Measurements from ENCODE around the gene DHX16. TPM values are rescaled to one million over a fixed set of nuclear protein-coding genes. Genes with fewer than 3 reads are reported as not detected.

DHX16 gene
- total and polyA plus RNA-seq, 9 of the 15 experiments (the other 6 are each of a cell fraction or from before 2014, with no cell fraction given) = 14.6 to 66.1 (median 47.5) TPM

GRCh38 chr6:30717129-30717844 lies 44.5 kb upstream of the DHX16 start, which contains the start of gene MDC1 (continued):
- TF ChIP-seq PCBP2 (IDR thresholded peaks at IDR 0.05; ENCODE audit: low read depth, low read length, poor library complexity, severe bottlenecking) = no peak
- no peak; the same call in 1 of the 2 replicates for TF ChIP-seq TAF7 (tag; IDR thresholded peaks at IDR 0.05)
- peak; percentile 95; the same call in 1 of the 2 replicates for TF ChIP-seq ESRRA (IDR thresholded peaks at IDR 0.05; ENCODE audit: borderline replicate concordance, low read depth)
- TF ChIP-seq MYBL2 (IDR thresholded peaks at IDR 0.05; ENCODE audit: low read depth) = peak; percentile 100
- peak; percentile 98; the same call in 1 of the 2 replicates for TF ChIP-seq MYBL2 (CRISPR knock-in tag; IDR thresholded peaks at IDR 0.05; ENCODE audit: borderline replicate concordance)
- TF ChIP-seq DPF2 (IDR thresholded peaks at IDR 0.05) = peak; percentile 64; the same call in 1 of the 2 replicates
- no peak for TF ChIP-seq ZNF551 (CRISPR knock-in tag; IDR thresholded peaks at IDR 0.05)
- TF ChIP-seq NCOA1 (IDR thresholded peaks at IDR 0.05; ENCODE audit: low read depth) = no peak; the same call in 1 of the 2 replicates
- peak; percentile 89 for TF ChIP-seq NUFIP1 (IDR thresholded peaks at IDR 0.05; ENCODE audit: partially characterized antibody)
- TF ChIP-seq ZNF316 (IDR thresholded peaks at IDR 0.05) = peak; percentile 100
- no peak for TF ChIP-seq YBX1 (IDR thresholded peaks at IDR 0.05)
- no peak for TF ChIP-seq USF1 (CRISPR knock-in tag; IDR thresholded peaks at IDR 0.05)
- no peak; a peak in 1 of 4 replicates for TF ChIP-seq SIX5 (IDR thresholded peaks at IDR 0.05; ENCODE audit: borderline replicate concordance in 1 of 2, insufficient read depth in 1 of 2, low read depth in 1 of 2, low read length in 2 of 2)
- peak; percentile 79 for TF ChIP-seq RBM25 (IDR thresholded peaks at IDR 0.05; ENCODE audit: low read depth, low read length, severe bottlenecking)
- TF ChIP-seq GMEB1 (CRISPR knock-in tag; IDR thresholded peaks at IDR 0.05) = peak; percentile 89
- TF ChIP-seq ZC3H4 (CRISPR knock-in tag; IDR thresholded peaks at IDR 0.05; ENCODE audit: borderline replicate concordance) = no peak
- TF ChIP-seq BRF1 (IDR thresholded peaks at IDR 0.05; ENCODE audit: borderline replicate concordance, extremely low read depth, insufficient read length) = no peak
- no peak for TF ChIP-seq ZNF586 (CRISPR knock-in tag; conservative IDR thresholded peaks at IDR 0.05)
- TF ChIP-seq ZNF780A (CRISPR knock-in tag; IDR thresholded peaks at IDR 0.05) = no peak
- TF ChIP-seq TCF7L2 (IDR thresholded peaks at IDR 0.05; ENCODE audit: low read depth, low read length) = no peak
- no peak for TF ChIP-seq COPS2 (conservative IDR thresholded peaks at IDR 0.05)
- no peak for TF ChIP-seq RERE (CRISPR knock-in tag; IDR thresholded peaks at IDR 0.05; ENCODE audit: borderline replicate concordance)

All from K562 (cell line).